ENCODE data around the gene TOMM40.
"Not testable (repeated sequence)": the region's sequence is repeated elsewhere in the genome, so short reads cannot be mapped to it uniquely, and the experiment has no call there.

Gene TOMM40

GRCh38 chr19:44891016-44891882, at the start of gene TOMM40:
Gene TOMM40 (plus strand): TSS chr19:44891254. CDS start chr19:44891416, 162 bp downstream.
- in situ Hi-C loops (cut with MboI; ENCODE audit: low sequenced_read_pairs) = no loop called here

- in situ Hi-C loops (cut with MboI; ENCODE audit: low sequenced_read_pairs) = loop anchor here (10.0 kb wide), 1 partner anchor 150 kb away; the partner anchor contains the start of gene CEACAM16
Measured at GRCh38 chr19:44845286-44845611, 45.8 kb upstream of the TOMM40 start.

GRCh38 chr19:44845612-44846454, 45.2 kb upstream of the TOMM40 start, which contains the start of gene NECTIN2:
Gene NECTIN2 (plus strand): TSS chr19:44846297. CDS start chr19:44846526, 229 bp downstream.
- in situ Hi-C loops (cut with MboI; ENCODE audit: low sequenced_read_pairs) = loop anchor here (10.0 kb wide), 1 partner anchor 151 kb away; the partner anchor contains the start of gene CEACAM16

- in situ Hi-C loops (cut with MboI; ENCODE audit: low sequenced_read_pairs) = loop anchor here (10.0 kb wide), 1 partner anchor 152 kb away; the partner anchor contains the start of gene CEACAM16
Measured at GRCh38 chr19:44846455-44847143, 44.5 kb upstream of the TOMM40 start.

GRCh38 chr19:44847144-44848035, 43.7 kb upstream of the TOMM40 start:
- in situ Hi-C loops (cut with MboI; ENCODE audit: low sequenced_read_pairs) = loop anchor here (10.0 kb wide), 1 partner anchor 153 kb away; the partner anchor contains the start of gene CEACAM16

GRCh38 chr19:44848036-44848811, 42.8 kb upstream of the TOMM40 start:
- in situ Hi-C loops (cut with MboI; ENCODE audit: low sequenced_read_pairs) = loop anchor here (10.0 kb wide), 1 partner anchor 153 kb away; the partner anchor contains the start of gene CEACAM16

GRCh38 chr19:44848812-44849447, 42.1 kb upstream of the TOMM40 start:
- in situ Hi-C loops (cut with MboI; ENCODE audit: low sequenced_read_pairs) = loop anchor here (10.0 kb wide), 1 partner anchor 154 kb away; the partner anchor contains the start of gene CEACAM16

- in situ Hi-C loops (cut with MboI; ENCODE audit: low sequenced_read_pairs) = no loop called here
Measured at GRCh38 chr19:44850641-44851109, 40.4 kb upstream of the TOMM40 start.

- in situ Hi-C loops (cut with MboI; ENCODE audit: low sequenced_read_pairs) = no loop called here
Measured at GRCh38 chr19:44851427-44851826, 39.6 kb upstream of the TOMM40 start.

- in situ Hi-C loops (cut with MboI; ENCODE audit: low sequenced_read_pairs) = no loop called here
Measured at GRCh38 chr19:44855606-44856005, 35.4 kb upstream of the TOMM40 start.

- in situ Hi-C loops (cut with MboI; ENCODE audit: low sequenced_read_pairs) = no loop called here
Measured at GRCh38 chr19:44856421-44857083, 34.5 kb upstream of the TOMM40 start.

- in situ Hi-C loops (cut with MboI; ENCODE audit: low sequenced_read_pairs) = no loop called here
Measured at GRCh38 chr19:44857837-44858236, 33.2 kb upstream of the TOMM40 start.

- in situ Hi-C loops (cut with MboI; ENCODE audit: low sequenced_read_pairs) = not testable (repeated sequence)
Measured at GRCh38 chr19:44861576-44861975, 29.5 kb upstream of the TOMM40 start.

GRCh38 chr19:44863990-44864389, 27.1 kb upstream of the TOMM40 start:
- in situ Hi-C loops (cut with MboI; ENCODE audit: low sequenced_read_pairs) = no loop called here

- in situ Hi-C loops (cut with MboI; ENCODE audit: low sequenced_read_pairs) = no loop called here
Measured at GRCh38 chr19:44865196-44865767, 25.8 kb upstream of the TOMM40 start.

- in situ Hi-C loops (cut with MboI; ENCODE audit: low sequenced_read_pairs) = no loop called here
Measured at GRCh38 chr19:44866664-44867063, 24.4 kb upstream of the TOMM40 start.

GRCh38 chr19:44867578-44867977, 23.5 kb upstream of the TOMM40 start:
- in situ Hi-C loops (cut with MboI; ENCODE audit: low sequenced_read_pairs) = no loop called here

Data from HL-60/S4 (cell line).